ENCODE data around the gene ZNF555. TPM values are rescaled to one million over a fixed set of nuclear protein-coding genes. Genes with fewer than 3 reads are reported as not detected.

Gene ZNF555
- polyA plus RNA-seq, 2 of the 4 experiments (the other 2 are of a cell fraction), result 1.7 to 2.3 TPM

GRCh38 chr19:2850256-2850925, 9.1 kb downstream of the ZNF555 start:
- Histone ChIP-seq H3K4me1 (no peaks in the 10 kb centered on the region), H3K4me2 (no peak overlapping the region), H3K9me3 (peaks cover 76% of the 10 kb centered on the region), H3K4me3 (no peak overlapping the region), H3K27ac (no peak overlapping the region)
- TF ChIP-seq CBX8 (IDR thresholded peaks at IDR 0.05), result no peak
- no peak for TF ChIP-seq TP53 (CRISPR knock-in tag; IDR thresholded peaks at IDR 0.05)
- no peak for TF ChIP-seq MAZ (IDR thresholded peaks at IDR 0.05; ENCODE audit: borderline replicate concordance, low read depth, low read length)
- no peak for TF ChIP-seq REST (IDR thresholded peaks at IDR 0.05)
- no peak for TF ChIP-seq HES2 (IDR thresholded peaks at IDR 0.05)
- TF ChIP-seq CTCF (IDR thresholded peaks at IDR 0.05), result no peak
- no peak for TF ChIP-seq NPAS2 (CRISPR knock-in tag; IDR thresholded peaks at IDR 0.05; ENCODE audit: borderline replicate concordance)
- no peak for TF ChIP-seq RCOR1 (IDR thresholded peaks at IDR 0.05; ENCODE audit: low read depth, low read length)
- no peak for TF ChIP-seq HEYL (CRISPR knock-in tag; IDR thresholded peaks at IDR 0.05)
- TF ChIP-seq CBX2 (IDR thresholded peaks at IDR 0.05; ENCODE audit: borderline replicate concordance, low read depth), result no peak
- ATAC-seq (no peak), DNase-seq (ENCODE audit: low read depth in 1 of 2, low spot score in 1 of 2) (no peak), FAIRE-seq (no peak)
- ChIA-PET POLR2A (no interaction called here), CTCF (interaction anchor here (0.7 to 0.9 kb wide), 2 partner anchors 9 to 37 kb away, joined by 3 read pairs; partner anchors contain the start of gene ZNF555)
- WGBS (ENCODE audit: missing lambda C conversion rate), result 89% methylated on average over 3 of the region's 3 CpGs

- TF ChIP-seq KDM1A (IDR thresholded peaks at IDR 0.05; ENCODE audit: low read depth) (no peak), HES2 (IDR thresholded peaks at IDR 0.05) (no peak)
- Histone ChIP-seq H3K9me3 (peaks cover 74% of the 10 kb centered on the region), H3K4me3 (no peak overlapping the region), H3K4me1 (no peaks in the 10 kb centered on the region), H3K4me2 (no peak overlapping the region), H3K27ac (no peak overlapping the region)
- FAIRE-seq (no peak), DNase-seq (ENCODE audit: low read depth in 1 of 2, low spot score in 1 of 2) (no peak), ATAC-seq (no peak)
- 91% methylated on average over 10 of the region's 10 CpGs for WGBS (ENCODE audit: missing lambda C conversion rate)
- POLR2A ChIA-PET, result no interaction called here
- CTCF ChIA-PET, result no interaction called here
Observed at GRCh38 chr19:2852598-2852997, 11.3 kb downstream of the ZNF555 start.

GRCh38 chr19:2853015-2853606, 11.8 kb downstream of the ZNF555 start:
- DNase-seq (ENCODE audit: low read depth in 1 of 2, low spot score in 1 of 2) (no peak), FAIRE-seq (no peak), ATAC-seq (no peak)
- Histone ChIP-seq H3K4me2 (no peak overlapping the region), H3K4me3 (no peak overlapping the region), H3K9me3 (peaks cover 75% of the 10 kb centered on the region), H3K27ac (no peak overlapping the region), H3K4me1 (no peaks in the 10 kb centered on the region)
- ChIA-PET CTCF (no interaction called here), POLR2A (no interaction called here)
- WGBS (ENCODE audit: missing lambda C conversion rate), result 93% methylated on average over 11 of the region's 11 CpGs
- TF ChIP-seq ZC3H11A (IDR thresholded peaks at IDR 0.05), result no peak
- no peak for TF ChIP-seq REST (IDR thresholded peaks at IDR 0.05)
- no peak for TF ChIP-seq HEYL (CRISPR knock-in tag; IDR thresholded peaks at IDR 0.05)
- no peak for TF ChIP-seq HMGXB4 (CRISPR knock-in tag; IDR thresholded peaks at IDR 0.05; ENCODE audit: borderline replicate concordance)
- no peak for TF ChIP-seq ELK1 (IDR thresholded peaks at IDR 0.05; ENCODE audit: low read depth, low read length)
- TF ChIP-seq POLR2A (IDR thresholded peaks at IDR 0.05; ENCODE audit: low read length), result no peak
- TF ChIP-seq EHMT2 (IDR thresholded peaks at IDR 0.05; ENCODE audit: low read depth), result no peak

Data from A549 (cell line).